ENCODE data around the gene CDH4.

DNA sequence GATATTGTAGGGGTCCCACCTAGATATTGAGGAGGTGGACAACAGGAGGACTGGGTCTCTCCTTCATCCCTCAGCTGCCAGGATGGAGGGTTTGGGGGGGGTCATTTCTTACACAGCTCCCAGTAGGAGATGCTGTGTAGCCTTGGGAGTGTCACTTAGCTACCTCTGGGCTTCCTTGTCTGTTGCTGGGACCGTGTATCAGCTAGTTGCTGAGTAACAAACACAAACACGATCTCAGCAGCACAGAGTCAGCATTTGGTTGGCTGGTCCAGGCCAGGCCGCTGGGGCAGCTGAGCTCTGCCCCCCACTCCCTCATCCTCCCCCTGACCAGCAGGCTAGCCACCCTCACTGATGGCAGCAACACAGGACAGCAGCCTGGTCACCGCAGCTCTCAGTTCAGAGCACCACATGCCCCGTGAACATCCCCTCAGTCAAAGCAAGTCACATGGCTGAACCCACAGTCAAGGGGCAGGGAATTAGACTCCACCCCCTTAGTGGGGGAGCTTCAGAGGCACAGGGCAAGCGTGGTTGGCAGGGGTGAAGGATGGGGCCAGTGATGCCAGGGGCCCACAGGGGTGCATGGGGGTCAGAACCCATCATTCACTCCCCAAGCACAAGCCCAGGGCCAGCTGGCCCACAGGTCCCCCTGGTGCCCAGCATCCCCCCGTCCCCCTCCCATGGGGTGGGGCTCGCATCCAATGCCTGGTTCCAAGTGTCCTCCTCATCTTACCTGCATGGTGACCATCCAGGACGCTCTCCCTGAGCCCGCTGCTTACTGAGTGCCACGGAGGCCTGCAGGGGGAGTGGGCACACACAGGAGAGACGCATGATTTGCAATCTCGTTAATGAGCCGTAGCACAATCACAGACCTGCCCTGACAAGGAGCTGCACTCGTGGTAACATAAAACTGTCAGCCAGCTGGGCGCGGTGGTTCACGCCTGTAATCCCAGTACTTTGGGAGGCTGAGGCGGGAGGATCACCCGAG lies 701.3 kb downstream of the CDH4 start:
- TF ChIP-seq, protein P1, sequence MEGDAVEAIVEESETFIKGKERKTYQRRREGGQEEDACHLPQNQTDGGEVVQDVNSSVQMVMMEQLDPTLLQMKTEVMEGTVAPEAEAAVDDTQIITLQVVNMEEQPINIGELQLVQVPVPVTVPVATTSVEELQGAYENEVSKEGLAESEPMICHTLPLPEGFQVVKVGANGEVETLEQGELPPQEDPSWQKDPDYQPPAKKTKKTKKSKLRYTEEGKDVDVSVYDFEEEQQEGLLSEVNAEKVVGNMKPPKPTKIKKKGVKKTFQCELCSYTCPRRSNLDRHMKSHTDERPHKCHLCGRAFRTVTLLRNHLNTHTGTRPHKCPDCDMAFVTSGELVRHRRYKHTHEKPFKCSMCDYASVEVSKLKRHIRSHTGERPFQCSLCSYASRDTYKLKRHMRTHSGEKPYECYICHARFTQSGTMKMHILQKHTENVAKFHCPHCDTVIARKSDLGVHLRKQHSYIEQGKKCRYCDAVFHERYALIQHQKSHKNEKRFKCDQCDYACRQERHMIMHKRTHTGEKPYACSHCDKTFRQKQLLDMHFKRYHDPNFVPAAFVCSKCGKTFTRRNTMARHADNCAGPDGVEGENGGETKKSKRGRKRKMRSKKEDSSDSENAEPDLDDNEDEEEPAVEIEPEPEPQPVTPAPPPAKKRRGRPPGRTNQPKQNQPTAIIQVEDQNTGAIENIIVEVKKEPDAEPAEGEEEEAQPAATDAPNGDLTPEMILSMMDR (IDR thresholded peaks at IDR 0.05; ENCODE audit: insufficient read depth, low read depth, low read length) = no peak
- no peak for TF ChIP-seq EZH2 (IDR thresholded peaks at IDR 0.05; ENCODE audit: insufficient read depth, low read length)

All from astrocyte (in vitro differentiated cells and primary cell).